NCI-H2081 (cell line): Measurements from ENCODE around the gene VMA21.

Experiments
- DNase-seq, 2 experiments: peaks; one replicate each; lab custom pipeline; 2025; lab: John Stamatoyannopoulos, UW

The VMA21 gene, protein sequence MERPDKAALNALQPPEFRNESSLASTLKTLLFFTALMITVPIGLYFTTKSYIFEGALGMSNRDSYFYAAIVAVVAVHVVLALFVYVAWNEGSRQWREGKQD

DNA sequence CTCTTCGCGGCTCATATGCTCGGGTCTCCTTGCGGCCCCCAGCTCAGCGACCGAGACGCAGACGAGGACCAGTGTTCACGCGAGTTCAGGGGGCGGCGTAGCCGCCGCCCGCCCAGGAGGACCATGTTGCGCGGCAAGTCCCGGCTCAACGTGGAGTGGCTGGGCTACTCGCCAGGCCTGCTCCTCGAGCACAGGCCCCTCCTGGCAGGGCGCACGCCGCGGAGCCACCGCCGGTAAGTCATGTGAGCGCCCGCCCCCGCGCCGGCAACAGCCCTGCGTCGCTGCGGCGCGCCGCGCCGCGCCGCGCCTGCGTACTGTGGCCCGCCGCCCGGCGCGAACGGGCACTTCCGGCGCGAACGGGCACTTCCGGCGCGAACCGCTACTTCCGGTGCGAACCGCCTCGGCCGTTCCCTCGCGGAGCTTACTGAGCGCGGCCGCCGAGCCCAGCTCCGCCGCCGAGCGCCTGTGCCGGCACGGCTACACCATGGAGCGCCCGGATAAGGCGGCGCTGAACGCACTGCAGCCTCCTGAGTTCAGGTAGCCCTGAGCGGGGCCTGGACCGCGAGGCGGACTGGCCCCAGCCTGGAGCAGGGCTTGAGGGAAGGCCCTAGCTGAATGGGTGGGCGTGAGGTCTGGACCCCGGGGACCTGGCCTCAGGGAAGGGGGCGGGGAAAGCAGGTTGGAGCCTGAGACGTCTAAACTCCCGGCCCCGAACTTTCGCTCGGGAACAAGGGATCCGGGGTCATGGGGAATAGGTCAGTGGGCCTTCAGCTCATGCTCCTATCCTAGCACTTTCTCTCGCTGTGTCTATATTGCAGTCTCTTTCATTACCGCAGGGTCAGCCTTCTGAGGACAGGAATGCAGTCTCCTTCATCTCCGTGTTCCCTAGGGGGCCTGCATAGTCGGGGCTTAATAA is at the start of gene VMA21:
VMA21 (plus strand) TSS at position 382 of the 916 bp plus-strand sequence; CDS start at position 485, 103 bp downstream.
- DNase-seq: peak; percentile 44 to 77

DNA sequence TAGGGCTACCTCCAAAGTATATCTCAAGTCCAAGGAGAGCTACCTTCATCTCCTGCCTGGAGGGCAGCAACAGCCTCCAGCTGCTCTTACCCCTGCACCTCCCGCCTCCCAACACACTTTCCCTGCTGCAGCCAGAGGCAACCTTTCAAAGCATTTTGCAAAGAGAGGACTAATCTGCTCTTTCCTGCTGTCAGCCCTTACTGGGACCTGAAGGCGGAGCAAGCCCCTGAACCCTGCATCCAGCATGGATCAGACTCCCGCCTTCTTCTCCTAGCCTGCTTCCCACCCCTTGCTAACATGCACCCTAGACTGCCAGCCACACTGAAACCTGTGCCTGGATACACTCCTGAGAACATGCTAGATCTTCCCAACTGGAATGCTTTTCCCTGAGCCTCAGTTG is 37.7 kb upstream of the VMA21 start:
- no peak for DNase-seq

DNA sequence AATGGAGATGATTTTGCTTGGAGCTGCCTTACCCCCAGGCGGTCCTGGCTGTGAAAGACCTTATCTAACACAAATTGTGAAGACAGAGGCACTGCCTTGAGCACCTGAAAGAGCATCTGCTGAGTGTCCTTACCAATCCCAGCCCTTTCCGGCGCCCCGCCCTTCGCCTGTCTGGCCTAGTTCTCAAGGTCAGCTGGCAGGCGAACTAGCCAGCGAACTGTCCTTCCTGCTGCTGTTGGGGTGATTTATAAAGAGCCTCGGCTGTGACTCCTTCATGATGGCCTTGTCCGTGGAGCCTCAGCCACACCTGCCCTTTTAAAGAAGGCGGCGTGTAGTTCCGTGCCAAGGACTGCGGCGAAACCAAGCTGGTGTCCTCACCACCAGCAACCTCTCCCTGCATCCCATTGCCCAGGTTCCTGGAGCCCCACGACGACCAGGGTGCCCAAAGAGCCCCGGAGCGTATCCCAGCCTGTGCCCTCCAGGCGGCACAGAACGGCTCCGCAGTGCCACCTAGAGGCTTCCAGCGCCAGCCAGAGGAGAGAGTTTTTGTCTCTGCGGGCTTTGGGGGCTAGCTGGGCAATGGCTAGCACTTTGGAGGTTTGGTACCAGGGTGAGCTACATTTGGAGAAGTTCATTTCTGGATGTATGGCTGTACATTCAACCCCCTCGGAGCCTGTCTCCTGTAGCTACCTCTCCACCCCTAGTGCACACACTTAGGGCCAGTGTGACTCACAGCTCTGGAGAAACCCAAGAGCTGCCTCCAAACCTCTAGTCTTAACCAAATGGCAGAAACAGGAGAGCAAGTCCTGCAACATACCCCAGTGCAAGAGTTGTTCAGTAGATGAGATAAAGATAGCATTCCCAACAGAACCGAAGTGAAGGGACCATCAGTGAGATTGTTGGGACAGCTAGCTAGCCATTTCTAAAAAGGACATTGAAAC is 36.8 kb upstream of the VMA21 start:
- no peak for DNase-seq

DNA sequence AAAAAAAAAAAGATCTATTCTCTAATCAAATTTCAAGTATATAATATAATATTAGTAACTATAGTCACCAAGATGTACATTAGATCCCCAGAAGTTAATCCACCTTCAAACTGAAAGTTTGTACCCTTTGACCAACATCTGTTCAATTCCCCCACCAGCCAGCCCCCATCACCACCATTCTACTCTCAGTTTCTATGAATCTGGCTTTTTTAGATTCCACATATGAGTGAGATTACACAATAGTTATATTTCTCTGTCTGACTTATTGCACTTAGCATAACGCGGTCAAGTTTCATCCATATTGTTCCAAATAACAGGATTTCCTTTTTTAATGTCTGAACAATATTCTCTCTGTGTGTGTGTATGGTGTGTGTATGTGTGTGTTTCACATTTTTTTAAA is 33.7 kb upstream of the VMA21 start:
- DNase-seq: no peak

DNA sequence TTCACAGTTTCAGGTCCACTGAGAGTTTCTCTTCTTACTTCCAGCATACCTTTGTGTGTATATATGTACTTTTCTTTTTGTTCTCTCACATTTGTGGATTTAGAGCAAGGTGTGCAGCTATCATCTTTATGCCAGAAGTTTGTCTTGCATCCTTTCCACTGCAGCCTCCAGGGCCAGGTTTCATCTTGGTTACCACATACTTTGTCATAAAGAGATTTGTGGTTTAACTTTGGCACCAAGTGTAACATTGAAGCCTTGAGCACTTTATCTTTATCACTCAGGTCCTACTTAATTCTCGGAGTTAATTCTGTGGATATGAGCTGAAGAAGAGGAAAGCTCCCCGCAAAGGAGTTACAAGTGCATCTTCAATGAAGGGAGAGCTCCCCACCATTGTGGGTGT is 31.4 kb upstream of the VMA21 start:
- DNase-seq: no peak

DNA sequence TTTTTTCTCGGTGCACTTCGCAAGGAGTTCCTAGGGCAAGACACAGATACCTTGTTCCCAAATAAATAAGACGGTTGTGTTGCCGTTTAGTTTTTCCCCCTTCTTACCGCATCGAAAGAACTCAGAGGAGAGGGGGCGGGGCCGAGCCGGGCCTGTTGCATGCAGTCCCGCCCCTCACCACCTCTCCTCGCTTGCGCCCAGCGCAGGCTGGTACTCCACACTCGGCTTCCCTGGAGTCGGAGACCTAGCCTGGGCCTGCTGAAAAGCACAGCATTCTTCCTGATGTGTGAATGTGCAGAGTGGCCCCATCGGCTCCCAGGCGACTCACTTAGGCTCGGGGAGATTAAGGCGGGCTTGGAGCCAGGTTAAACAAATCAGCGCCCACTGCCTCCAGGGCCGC is 26.1 kb upstream of the VMA21 start:
- DNase-seq: no peak

DNA sequence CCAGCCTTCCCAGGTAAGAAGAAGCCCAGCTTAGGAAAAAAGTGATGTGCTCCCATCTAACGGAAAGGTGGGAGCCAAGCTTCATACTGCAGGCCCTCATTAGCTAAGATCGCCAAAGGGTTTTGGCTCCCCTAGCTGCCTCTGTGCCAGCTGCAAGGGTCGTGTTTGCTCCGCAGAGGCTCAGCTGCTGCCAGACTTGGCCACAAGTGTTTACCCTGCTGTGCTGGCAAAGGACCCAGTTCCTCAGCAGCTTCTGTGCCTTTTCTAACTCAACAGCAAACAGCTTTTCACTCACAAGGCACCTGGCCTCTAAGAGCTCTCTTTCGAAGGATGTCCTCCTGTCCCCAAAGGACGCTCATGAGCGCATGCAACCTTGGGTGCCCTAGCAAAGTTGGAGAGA is 12.2 kb upstream of the VMA21 start:
- DNase-seq: peak in 1 of 2 experiments; percentile 15

DNA sequence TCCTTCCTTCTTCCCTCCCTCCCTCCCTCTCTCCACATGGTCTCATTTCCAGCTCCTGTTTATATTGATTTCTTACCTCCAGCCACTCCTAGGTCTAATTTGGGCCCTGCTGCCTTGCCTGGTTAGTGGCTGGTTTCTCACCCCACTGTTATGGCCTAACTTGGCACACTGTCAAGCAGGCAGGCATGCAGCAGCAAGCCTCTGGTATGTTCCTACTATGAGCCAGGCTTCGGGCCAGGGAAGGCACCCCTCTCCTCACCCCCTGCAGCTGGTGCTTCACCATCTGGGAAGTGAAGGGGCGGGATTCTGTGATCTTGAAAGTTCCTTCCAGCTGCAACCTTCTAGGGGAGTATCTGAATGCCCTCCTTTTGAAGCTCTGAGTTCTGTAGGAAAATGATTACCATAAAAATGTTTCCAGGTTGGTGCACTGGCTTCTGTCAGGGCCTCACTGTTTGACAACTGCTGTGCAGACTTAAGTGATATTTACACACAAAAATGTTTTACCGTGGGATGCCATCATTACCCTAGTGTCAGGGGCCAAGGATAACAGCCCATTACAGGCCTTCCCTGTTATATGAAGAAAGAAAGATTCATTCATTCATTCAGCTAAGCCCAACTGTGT is 10.1 kb upstream of the VMA21 start:
- no peak for DNase-seq

DNA sequence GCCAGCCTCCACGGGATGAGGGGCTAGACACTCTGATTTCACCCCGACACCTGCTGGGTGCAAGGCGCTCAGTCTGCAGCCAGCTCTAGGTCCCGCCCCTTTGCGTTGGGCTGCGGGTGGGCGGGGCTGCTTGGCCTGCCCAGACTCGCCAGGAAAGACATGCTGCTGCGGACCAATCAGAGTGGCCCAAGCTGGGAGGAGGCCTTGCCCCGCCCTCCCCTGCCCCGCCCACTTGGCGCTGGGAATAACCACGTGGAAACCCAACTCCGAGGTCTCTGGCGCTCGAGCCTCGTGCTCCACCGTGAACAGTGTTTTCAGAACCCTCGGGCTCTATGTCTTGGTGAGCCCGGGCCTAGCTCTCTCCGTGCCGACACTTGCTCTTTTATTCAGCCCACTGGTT is 5.3 kb upstream of the VMA21 start:
- no peak for DNase-seq

DNA sequence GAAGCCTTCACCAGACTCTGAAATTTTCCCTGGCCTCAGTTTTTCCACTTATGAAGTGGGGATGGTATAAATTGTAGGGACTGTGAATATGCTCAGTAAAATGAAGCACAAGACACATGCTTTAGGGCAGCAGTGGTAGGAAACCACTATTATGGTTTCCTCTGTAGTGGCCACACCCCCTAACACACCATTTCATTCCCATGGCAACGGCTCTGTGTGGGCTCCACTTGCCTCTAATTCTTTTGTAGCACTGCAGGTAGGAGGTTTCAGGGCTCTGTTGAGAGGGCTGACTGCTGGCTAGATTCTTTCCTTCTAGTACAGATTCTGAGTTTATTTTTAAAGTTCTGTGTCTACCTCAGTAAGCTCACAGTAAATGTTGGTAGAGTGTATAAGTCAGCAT is 3.5 kb upstream of the VMA21 start:
- DNase-seq: peak in 1 of 2 experiments; percentile 26

DNA sequence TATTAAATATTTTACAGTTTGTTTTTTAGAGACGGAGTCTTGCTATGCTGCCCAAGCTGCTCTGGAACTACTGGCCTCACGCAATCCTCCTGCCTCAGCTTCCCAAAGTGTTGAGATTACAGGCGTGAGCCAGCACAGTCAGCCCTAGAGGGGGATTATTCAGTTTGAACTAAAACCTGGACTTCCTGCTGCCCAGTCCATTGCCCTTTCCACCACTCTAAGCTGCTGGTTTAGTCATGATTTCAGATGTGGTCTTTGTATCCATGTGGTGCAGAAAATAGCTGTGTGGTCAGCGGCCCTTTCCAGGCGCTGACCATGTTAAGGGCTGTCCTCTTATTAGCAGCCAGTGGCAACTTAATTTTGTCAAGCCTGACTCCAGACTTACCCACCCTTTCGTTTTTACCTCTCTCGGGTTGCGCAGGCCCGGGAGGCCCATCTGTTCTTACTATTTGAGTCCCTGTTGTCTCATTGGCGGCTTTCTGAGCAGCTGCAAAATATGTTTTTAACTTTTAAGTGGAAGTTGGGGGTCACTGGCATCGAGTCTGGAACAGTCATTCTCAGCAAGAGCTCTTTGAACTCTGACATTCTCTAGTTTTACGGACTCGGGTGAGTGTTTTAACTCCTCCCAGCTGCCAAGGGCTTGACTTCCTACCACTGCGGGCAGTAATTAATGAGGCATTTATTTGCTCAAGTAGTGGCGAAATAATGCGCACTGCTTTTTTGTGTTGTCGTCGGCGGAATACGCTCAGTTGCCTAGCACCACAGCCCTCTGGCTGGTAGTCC is 773 bp upstream of the VMA21 start:
- peak in 1 of 2 experiments; percentile 65 for DNase-seq

DNA sequence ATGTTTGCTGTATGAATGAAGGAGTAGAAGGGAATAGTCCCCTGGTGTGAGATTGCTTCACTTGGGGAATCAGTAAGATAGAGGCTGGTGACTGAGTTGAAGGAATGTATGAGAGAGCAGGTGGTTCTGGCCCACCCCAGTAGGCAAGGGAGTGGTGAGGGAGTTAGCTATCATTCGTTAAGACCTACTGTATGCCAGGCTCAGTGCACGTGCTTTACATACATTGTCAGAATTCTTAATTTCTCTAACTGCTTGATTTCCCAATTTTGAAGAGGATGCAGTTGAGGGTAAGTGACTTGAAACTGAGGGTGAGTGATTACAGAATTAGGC is 700 bp downstream of the VMA21 start:
- no peak for DNase-seq

DNA sequence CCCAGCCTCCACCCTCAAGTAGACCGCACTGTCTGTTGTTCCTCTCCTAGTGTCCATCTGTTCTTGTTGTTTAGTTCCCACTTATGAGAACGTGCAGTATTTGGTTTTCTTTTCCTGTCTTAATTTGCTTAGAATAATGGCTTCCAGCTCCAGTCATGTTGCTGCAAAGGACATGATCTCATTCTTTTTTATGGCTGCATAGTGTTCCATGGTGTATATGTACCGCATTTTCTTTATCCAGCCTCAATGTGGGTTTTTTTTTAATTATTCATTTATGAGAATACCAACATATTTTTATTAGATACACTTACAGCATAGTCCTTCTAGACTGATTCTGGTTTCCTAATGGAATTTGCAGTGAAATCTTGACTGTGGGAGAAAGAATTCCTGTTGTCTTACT is 1.3 kb downstream of the VMA21 start:
- DNase-seq: no peak

DNA sequence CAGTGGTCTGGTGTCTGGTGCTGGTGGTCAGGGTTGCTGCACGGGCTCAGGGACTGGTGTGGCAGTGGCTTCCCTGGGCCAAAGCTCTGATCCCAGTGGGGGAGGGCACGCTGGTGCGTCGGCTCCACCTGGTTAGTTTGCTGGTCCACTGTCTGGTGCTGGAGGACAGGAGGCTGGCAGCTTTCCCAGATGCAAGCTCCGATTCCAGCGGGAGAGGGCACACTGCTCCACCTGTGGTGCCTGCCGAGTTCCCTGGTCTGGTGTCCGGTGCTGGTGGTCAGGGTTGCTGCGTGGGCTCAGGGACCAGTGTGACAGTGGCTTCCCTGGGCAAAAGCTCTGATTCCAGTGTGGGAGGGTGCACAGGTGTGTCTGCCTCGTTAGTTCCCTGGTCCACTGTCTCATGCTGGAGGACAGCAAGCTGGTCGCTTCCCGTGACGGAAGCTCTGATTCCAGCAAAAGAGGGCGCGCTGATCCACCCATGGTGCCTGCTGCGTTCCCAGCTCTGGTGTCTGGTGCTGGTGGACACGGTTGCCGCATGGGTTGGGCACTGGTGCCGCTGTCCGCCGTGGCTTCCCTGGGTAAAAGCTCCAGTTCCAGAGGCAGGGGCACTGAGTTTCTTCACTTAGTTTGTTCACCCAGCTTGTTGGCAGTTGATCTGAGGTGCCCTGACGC is 5.8 kb downstream of the VMA21 start:
- DNase-seq: peak in 1 of 2 experiments; percentile 39

DNA sequence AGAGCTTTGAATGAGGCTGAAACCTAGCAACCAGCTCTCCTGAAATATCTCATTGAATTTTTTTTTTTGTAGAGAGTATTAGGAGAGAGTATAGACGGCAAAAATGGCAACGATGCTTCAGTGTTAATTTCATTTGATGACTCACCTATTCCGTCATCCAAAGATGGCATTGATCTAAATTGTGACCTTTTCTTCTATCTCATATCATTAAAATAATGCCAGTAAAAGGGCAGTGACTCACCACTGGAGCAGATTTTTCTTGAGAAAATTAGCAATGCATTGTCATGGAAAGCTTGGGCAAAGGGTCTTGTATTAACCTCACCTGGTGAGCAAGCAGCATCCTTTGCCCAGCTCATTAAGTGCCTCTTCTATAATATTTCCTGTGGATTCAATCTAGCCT is 19.6 kb downstream of the VMA21 start:
- no peak for DNase-seq

DNA sequence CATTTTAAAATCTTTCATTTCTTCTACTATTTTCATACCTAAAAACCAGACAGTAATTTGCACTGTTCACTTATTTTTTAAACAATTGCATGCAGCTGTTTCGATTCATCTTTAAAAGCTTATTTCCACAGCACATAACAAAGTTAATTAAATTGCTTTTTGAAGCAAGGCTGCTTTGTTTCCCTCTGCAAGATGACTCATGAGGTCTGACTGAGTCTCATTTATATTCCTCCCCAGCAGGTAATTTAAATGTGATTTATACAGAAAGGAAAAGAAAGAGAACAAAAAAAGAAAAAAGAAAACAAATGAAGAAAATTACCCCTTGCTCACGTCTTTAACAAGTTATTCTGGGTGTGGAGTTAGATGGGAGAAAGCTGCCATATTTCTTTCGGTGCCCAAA is 22.8 kb downstream of the VMA21 start:
- no peak for DNase-seq

DNA sequence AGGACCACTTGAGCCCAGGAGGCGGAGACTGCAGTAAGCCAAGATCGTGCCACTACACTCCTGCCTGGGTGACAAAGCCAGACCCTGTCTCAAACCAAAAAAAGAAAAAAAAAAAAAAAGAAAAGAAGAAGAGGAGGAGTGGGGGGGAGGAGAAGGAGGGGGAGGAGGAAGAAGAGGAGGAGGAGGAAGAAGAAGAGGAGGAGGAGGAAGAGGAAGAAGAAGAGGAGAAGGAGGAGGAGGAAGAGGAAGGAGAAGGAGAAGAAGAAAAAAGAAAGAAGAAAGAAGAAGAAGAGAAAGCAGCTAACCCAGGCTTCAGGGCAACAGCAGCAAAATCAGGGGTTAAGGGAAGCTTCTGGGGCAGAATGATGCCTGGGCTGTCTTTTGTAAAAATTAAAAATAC is 27.5 kb downstream of the VMA21 start:
- DNase-seq: no peak

DNA sequence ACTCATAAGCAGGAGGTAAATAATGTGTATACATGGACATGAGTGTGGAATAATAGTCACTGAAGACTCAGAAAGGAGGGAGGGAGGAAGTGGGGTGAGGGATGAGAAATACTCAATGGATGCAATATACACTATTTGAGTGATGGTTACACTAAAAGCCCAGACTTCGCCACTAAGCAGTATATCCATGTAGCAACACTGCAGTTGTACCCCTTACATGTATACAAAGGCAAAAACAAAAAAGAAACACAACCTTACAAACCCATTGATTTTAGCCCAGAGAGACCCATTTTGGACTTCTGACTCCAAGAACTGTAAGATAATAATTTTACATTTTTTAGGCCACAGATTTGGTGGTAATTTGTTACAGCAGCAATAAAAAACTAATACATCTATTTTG is 51.5 kb downstream of the VMA21 start:
- DNase-seq: no peak

DNA sequence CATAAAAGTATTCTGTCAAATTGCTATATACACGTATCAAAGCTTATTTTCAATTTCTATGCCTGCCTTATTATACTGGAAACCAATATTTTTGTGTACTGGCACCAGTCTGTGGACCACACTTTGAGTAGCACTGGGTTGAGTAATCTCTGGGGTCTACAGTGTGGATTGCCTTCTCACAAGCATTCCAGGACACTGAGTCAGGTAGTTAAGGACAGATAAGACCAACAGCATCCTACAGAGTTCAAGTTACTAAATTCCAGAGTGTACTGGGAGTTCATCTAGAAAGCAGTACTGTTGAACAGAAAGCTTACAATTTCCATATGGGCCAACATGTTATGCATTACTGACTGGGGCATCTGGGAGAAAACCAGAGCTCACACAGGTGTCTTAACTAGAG is 61.8 kb downstream of the VMA21 start:
- no peak for DNase-seq
